OCI-LY1 (cell line): ENCODE measurements around the gene MICU1.

Source experiments
- EZH2 ChIP-seq: fragments of 200-600 bp; sonication (generic), shearing (Covaris generic); IDR thresholded peaks from 2 replicates; pipeline ENCODE4 v1.8.0; 2017; ENCODE audit warnings: borderline replicate concordance, mixed run types, mild to moderate bottlenecking, antibody characterized with exemption, low read length, moderate library complexity, mixed read lengths
- TF ChIP-seq, protein P1 (sequence below): fragments of 200-600 bp; sonication (generic), shearing (Covaris generic); IDR thresholded peaks from 2 replicates; pipeline ENCODE4 v1.5.1; 2017; ENCODE audit warnings: mild to moderate bottlenecking, antibody characterized with exemption, low read length, moderate library complexity, mixed read lengths

GRCh38 chr10:72340510-72341261 lies 285.2 kb downstream of the MICU1 start:
- TF ChIP-seq, protein P1, sequence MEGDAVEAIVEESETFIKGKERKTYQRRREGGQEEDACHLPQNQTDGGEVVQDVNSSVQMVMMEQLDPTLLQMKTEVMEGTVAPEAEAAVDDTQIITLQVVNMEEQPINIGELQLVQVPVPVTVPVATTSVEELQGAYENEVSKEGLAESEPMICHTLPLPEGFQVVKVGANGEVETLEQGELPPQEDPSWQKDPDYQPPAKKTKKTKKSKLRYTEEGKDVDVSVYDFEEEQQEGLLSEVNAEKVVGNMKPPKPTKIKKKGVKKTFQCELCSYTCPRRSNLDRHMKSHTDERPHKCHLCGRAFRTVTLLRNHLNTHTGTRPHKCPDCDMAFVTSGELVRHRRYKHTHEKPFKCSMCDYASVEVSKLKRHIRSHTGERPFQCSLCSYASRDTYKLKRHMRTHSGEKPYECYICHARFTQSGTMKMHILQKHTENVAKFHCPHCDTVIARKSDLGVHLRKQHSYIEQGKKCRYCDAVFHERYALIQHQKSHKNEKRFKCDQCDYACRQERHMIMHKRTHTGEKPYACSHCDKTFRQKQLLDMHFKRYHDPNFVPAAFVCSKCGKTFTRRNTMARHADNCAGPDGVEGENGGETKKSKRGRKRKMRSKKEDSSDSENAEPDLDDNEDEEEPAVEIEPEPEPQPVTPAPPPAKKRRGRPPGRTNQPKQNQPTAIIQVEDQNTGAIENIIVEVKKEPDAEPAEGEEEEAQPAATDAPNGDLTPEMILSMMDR, result peak; percentile 97
- no peak for TF ChIP-seq EZH2
